Neural progenitor cell (in vitro differentiated cells): ENCODE measurements around the gene GDPD5.

Experiments
- CTCF ChIP-seq: fragments of 200-600 bp; sonication (generic); IDR thresholded peaks from 2 replicates; pipeline ENCODE4 v1.5.1; 2017; ENCODE audit warnings: antibody characterized with exemption, mild to moderate bottlenecking
- EZH2 ChIP-seq: fragments of 200-600 bp; sonication (generic); IDR thresholded peaks from 2 replicates; pipeline ENCODE4 v1.6.1; 2017; ENCODE audit warnings: antibody characterized with exemption, mild to moderate bottlenecking, moderate library complexity

- TF ChIP-seq CTCF (no peak), EZH2 (no peak)
Measured at GRCh38 chr11:75524665-75525432, 892 bp downstream of the GDPD5 start.
